MCF 10A (cell line): ENCODE data around the gene SECTM1. TPM values are rescaled to one million over a fixed set of nuclear protein-coding genes. Genes with fewer than 3 reads are reported as not detected.

Experiments
- BruUV-seq: library from RNA; stranded (reverse); fragments of 400-500 nt; replicated peaks from 2 replicates; lab custom pipeline; 2021; lab: Mats Ljungman, UMichigan
- CTCF ChIA-PET: fragments of 300-600 bp; sonication (Branson Sonifier 250); formaldehyde crosslinking; extraction: SDS; loops from one replicate; lab custom pipeline; 2021; ENCODE audit warnings: antibody characterized with exemption, inconsistent platforms; lab: Yijun Ruan, JAX
- POLR2A ChIA-PET: fragments of 300-600, 350-650 bp; sonication (Branson Sonifier 250); formaldehyde crosslinking; extraction: SDS; loops from one replicate; lab custom pipeline; 2020; ENCODE audit warnings: antibody characterized with exemption, inconsistent platforms; lab: Yijun Ruan, JAX
- DNase-seq: peaks from one replicate; pipeline ENCODE4 v3.0.0-alpha.2; 2018; ENCODE audit not compliant: unreplicated experiment
- H3K27ac Mint-ChIP-seq: one replicate; pipeline ENCODE4 v1.8.0; 2022; ENCODE audit warnings: mild to moderate bottlenecking, low read depth, mixed read lengths; ENCODE audit not compliant: unreplicated experiment
- H3K27me3 Mint-ChIP-seq: one replicate; pipeline ENCODE4 v1.8.0; 2022; ENCODE audit warnings: mixed read lengths; ENCODE audit not compliant: insufficient read depth, unreplicated experiment
- H3K36me3 Mint-ChIP-seq: one replicate; pipeline ENCODE4 v1.8.0; 2022; ENCODE audit warnings: mild to moderate bottlenecking, moderate library complexity, mixed read lengths; ENCODE audit not compliant: insufficient read depth, unreplicated experiment
- H3K4me1 Mint-ChIP-seq: one replicate; pipeline ENCODE4 v1.8.0; 2022; ENCODE audit warnings: mixed read lengths; ENCODE audit not compliant: insufficient read depth, unreplicated experiment
- H3K4me3 Mint-ChIP-seq: one replicate; pipeline ENCODE4 v1.8.0; 2022; ENCODE audit warnings: mild to moderate bottlenecking, moderate library complexity, mixed read lengths; ENCODE audit not compliant: unreplicated experiment
- H3K9me3 Mint-ChIP-seq: one replicate; pipeline ENCODE4 v1.8.0; 2022; ENCODE audit warnings: mixed read lengths; ENCODE audit not compliant: unreplicated experiment
- CTCF ChIP-seq: fragments of 200-600 bp; IDR thresholded peaks from one replicate; pipeline ENCODE4 v1.8.0; 2022; ENCODE audit warnings: antibody characterized with exemption, mild to moderate bottlenecking; ENCODE audit not compliant: unreplicated experiment
- intact Hi-C: fragments of 100-400 bp; cut with micrococcal nuclease; formaldehyde crosslinking; loops from 2 replicates; pipeline ENCODE4 v1.14.1; 2022
- total RNA-seq: library from RNA; stranded (reverse); gene quantifications from 2 replicates; pipeline ENCODE4 v1.2.3, GENCODE V29; 2022

The SECTM1 gene
- total RNA-seq, 1 experiment from 2014 or later = 13.4 TPM

GRCh38 chr17:82320956-82321927 is 12.3 kb downstream of the SECTM1 start:
- Mint-ChIP-seq H3K36me3 (no peaks in the 10 kb centered on the region), H3K27ac (no peak overlapping the region), H3K4me1 (no peaks in the 10 kb centered on the region), H3K27me3 (no peaks in the 10 kb centered on the region), H3K9me3 (no peaks in the 10 kb centered on the region), H3K4me3 (no peak overlapping the region)
- TF ChIP-seq CTCF = peak; percentile 89
- ChIA-PET POLR2A (interaction anchor here (0.6 to 1.5 kb wide), 5 partner anchors 12 to 80 kb away, joined by 3 to 5 read pairs (median 3); partner anchors contain the start of gene SECTM1), CTCF (interaction anchor here (0.7 kb wide), 1 partner anchor 23 kb away, joined by 3 read pairs; no protein-coding TSS in a partner anchor)
- peak; percentile 24 for DNase-seq
- intact Hi-C loops = loop anchor here (5.0 kb wide), 1 partner anchor 79 kb away; no protein-coding TSS in a partner anchor
- BruUV-seq = TSS peak; percentile 25

DNA sequence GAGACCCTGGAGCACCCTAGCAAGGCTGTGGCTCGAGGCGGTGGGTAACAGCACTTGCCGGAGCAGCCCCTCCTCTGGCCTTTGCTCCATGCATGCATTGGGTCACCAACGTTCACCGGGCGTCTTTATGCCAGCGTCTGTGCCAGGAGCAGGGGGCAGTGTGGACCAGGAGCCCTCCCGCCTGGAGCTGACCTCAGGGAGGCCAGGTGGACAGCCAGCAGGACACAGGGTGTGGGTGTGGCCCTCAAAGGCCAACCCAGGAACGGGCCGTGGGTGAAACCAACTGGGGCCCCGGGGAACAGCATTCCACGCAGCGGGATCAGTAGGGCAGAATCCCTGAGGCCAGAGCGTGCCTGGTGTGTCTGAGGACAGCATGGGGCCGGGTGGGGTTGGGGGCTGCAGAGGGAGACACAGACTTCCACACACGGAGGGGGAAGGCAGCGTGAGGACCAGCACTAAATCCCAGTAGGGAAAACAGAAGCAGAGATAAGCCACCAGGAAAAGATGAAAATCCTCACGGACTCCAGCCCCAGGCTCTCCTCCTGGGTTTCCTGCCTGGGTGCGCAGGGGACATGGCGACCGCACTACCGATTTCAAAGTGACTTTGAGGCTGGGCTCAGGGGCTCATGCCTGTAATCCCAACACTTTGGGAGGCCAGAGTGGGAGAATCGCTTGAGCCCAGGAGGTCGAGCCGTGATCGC is 13.3 kb downstream of the SECTM1 start:
- Mint-ChIP-seq H3K36me3 (no peaks in the 10 kb centered on the region), H3K27me3 (no peaks in the 10 kb centered on the region), H3K27ac (no peak overlapping the region), H3K4me3 (no peak overlapping the region), H3K9me3 (no peaks in the 10 kb centered on the region), H3K4me1 (no peaks in the 10 kb centered on the region)
- intact Hi-C loops = loop anchor here (5.0 kb wide), 1 partner anchor 78 kb away; no protein-coding TSS in a partner anchor
- BruUV-seq = no TSS peak
- ChIA-PET CTCF (no interaction called here), POLR2A (interaction anchor here (1.5 kb wide), 1 partner anchor 13 kb away, joined by 4 read pairs; the partner anchor contains the start of gene SECTM1)
- DNase-seq = no peak
- TF ChIP-seq CTCF = no peak

DNA sequence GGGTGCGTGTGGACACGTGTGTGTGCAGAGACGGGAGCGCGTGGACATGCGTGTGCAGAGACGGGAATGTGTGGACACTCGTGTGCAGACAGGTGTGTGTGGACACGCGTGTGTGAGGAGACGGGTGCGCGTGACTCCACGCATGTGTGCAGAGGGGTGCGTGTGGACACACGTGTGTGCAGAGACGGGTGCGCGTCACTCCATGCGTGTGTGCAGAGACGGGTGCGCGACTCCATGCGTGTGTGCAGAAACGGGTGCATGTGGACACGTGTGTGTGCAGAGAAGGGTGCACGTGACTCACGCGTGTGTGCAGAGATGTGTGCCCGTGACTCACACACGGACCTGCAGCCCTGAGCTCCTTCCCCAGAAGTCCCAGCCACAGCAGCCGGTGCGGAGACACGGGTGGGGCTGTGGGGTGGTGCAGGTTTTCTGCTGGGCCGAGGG is 13.9 kb downstream of the SECTM1 start:
- no peak for TF ChIP-seq CTCF
- Mint-ChIP-seq H3K4me3 (no peak overlapping the region), H3K27me3 (no peaks in the 10 kb centered on the region), H3K36me3 (no peaks in the 10 kb centered on the region), H3K9me3 (no peaks in the 10 kb centered on the region), H3K27ac (no peak overlapping the region), H3K4me1 (no peaks in the 10 kb centered on the region)
- ChIA-PET CTCF (no interaction called here), POLR2A (interaction anchor here (1.5 kb wide), 1 partner anchor 14 kb away, joined by 4 read pairs; the partner anchor contains the start of gene SECTM1)
- no TSS peak for BruUV-seq
- DNase-seq = no peak
- intact Hi-C loops = loop anchor here (5.0 kb wide), 1 partner anchor 77 kb away; no protein-coding TSS in a partner anchor
